Stimulated activated CD4-positive, alpha-beta T cell treated with anti-CD3 and anti-CD28 coated beads, Interleukin-1b, Interleukin-23, amount 100 ng/mL, for 1 hour (primary cell): Measurements from ENCODE around the gene HCN1.

Source experiments
- DNase-seq, 2 donors: peaks; one replicate each; pipeline ENCODE4 v3.0.0-alpha.2; 2020; ENCODE audit warnings: low read depth in 2 of 2

Gene HCN1

GRCh38 chr5:45288746-45289145 is 407.4 kb downstream of the HCN1 start:
- DNase-seq, result no peak

- DNase-seq, result no peak
Measured at GRCh38 chr5:45284436-45284835, 411.7 kb downstream of the HCN1 start.

- no peak for DNase-seq
Measured at GRCh38 chr5:45281081-45281480, 415.1 kb downstream of the HCN1 start.

- DNase-seq, result no peak
Measured at GRCh38 chr5:45279109-45279508, 417.1 kb downstream of the HCN1 start.

GRCh38 chr5:45277860-45278259 is 418.3 kb downstream of the HCN1 start:
- no peak for DNase-seq

- DNase-seq, result no peak
Measured at GRCh38 chr5:45274241-45274640, 421.9 kb downstream of the HCN1 start.

- no peak for DNase-seq
Measured at GRCh38 chr5:45271626-45272025, 424.6 kb downstream of the HCN1 start.

GRCh38 chr5:45264447-45264846 is 431.7 kb downstream of the HCN1 start:
- no peak for DNase-seq

- DNase-seq, result no peak
Measured at GRCh38 chr5:45262061-45262590, 434.1 kb downstream of the HCN1 start.

- no peak for DNase-seq
Measured at GRCh38 chr5:45261125-45261524, 435.1 kb downstream of the HCN1 start.

- DNase-seq, result no peak
Measured at GRCh38 chr5:45260292-45260691, 435.9 kb downstream of the HCN1 start.

GRCh38 chr5:45252978-45253377 is 443.2 kb downstream of the HCN1 start:
- DNase-seq, result no peak

- no peak for DNase-seq
Measured at GRCh38 chr5:45252541-45252940, 443.6 kb downstream of the HCN1 start.

GRCh38 chr5:45225571-45226031 is 470.6 kb downstream of the HCN1 start:
- DNase-seq, result no peak

GRCh38 chr5:45205403-45205961 is 490.7 kb downstream of the HCN1 start:
- no peak for DNase-seq
